HUDEP-2 (cell line): ENCODE results near the gene SAXO1.
"Not testable (repeated sequence)": the region's sequence is repeated elsewhere in the genome, so short reads cannot be mapped to it uniquely, and the experiment has no call there.

Experiments
- DNase-seq, 76 experiments: peaks; one replicate each; lab custom pipeline; 2025; ENCODE audit not compliant: unreplicated experiment in 76 of 76; lab: John Stamatoyannopoulos, UW

SAXO1 gene

DNA sequence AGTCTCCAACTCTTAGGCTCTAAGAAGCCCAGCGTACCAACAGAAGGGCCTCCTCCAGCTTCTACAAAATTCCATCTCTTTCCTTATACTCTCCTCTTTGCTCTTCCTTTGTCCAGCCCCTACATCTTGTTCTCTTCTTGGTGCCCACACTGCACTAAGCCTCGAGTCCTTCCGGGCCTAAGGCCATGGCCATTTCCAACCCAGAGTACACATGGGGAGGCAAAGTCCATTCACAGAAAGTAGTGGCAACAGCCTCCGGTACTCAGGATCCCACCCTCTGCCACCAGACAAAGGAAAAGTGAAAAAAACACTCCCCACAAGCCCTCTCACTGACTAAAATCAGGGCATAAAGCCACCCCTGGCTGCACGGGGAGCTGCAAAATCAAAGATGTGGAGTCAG, 60.3 kb downstream of the SAXO1 start:
- DNase-seq, result no peak

DNA sequence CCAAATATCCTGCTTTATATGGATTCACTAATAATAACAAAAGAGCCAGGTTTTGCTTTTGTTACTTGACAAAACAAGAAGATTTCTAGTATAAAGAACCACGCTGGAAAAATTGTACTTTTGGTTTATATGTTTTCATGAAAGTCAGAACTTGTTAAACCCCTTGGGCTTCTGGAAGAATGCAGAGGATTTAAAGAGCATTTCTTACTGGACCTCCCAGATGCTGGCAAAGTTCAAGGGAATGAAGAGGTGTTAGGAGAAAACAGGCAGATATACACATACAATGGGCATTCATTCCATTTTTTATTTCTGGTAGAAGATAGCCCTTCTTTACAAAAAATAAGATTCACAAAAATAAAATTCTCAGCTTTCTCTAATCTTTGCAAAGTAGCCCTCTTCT, 61.1 kb downstream of the SAXO1 start:
- no peak for DNase-seq

DNA sequence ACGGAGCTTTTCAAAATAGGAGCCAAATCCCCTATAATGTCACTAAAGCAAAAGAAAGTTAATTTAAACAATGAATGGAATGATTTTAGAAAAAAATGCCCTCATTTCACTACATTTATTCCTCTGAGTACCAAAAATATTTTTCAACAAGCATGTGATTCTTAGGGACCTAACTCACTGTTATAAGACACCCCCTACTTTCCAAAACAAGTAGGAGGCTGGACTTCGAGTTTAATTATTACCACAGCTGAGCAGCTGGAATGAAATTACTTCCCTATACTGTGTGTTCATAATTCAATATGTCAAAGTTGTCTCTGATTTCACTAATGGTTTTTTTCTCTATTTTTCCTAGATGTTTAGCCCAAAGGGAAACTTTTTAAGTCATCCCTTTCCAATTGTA, 61.6 kb downstream of the SAXO1 start:
- no peak for DNase-seq

DNA sequence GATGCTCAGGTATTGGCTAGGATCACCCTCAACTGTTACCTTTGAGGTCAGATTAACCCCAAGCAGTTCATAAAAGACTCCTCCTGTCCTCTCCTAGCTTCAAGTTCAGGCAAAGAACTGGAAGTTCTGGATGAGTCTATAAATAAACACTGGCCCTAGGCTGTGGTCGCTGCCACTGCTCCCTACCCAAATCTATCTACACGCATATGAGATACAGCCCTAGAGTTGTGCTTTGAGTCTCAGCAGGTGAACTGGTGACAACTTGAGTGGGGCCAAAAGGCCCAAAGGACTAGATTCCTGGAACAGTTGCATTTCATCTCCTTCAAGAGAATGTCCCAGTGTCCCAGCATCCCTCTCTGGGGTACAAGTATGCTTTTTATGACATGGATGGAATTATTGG, 62.6 kb downstream of the SAXO1 start:
- DNase-seq, result no peak

DNA sequence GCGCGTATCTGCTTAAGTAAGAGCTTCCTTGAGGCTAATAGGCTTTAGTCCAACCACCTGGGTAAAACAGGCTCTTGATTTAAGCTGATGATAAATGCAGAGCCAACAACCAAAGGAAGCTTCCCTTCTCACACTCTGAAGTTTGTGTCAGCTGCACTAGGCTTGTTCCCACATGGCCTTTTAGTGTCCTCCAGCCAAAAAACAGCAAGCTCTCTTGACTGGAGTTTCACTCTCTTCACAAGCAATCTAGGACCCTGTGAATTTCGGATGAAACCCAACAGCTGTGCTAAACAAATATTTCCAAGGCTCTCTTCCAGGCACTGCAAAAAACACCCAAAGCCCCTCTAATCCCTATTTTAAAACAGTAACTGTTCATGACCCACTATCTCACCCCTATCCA, 63.9 kb downstream of the SAXO1 start:
- no peak for DNase-seq

DNA sequence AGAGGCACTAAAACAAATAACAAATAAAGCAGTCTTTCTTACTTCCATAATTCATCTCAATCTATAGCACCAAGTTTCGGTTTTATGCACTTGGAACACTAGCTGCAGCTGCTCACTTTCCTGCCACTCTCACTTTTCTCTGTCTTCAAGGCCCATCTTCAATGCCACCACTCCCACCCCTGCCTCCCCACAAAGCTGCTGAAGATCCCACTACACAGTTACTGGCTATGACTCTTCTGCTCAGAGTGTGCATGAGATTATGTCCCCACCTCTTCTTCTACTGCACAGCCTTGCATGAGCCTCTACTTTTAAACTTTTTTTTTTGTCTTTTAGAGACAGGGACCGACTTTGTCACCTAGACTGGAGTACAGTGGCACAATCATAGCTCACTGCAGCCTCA, 77.4 kb downstream of the SAXO1 start:
- no peak for DNase-seq

DNA sequence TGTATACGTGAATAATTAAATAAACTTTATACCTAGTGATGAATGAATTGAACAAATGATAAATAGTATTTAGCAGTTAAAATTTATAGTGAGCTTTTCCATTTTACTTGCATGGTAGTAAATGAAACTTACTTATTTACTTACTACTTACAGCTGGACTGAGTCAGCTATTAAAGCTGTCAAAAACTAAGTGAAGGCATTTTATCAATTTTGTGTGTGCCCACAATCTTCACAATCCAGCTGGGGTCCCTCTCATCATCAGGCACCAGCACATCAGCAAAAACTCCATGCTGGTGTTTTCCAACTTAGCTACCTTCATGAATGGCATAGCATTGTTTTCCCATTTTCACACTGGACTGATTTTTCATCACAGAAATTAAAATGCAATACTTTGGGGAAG, 81.1 kb downstream of the SAXO1 start:
- no peak for DNase-seq

DNA sequence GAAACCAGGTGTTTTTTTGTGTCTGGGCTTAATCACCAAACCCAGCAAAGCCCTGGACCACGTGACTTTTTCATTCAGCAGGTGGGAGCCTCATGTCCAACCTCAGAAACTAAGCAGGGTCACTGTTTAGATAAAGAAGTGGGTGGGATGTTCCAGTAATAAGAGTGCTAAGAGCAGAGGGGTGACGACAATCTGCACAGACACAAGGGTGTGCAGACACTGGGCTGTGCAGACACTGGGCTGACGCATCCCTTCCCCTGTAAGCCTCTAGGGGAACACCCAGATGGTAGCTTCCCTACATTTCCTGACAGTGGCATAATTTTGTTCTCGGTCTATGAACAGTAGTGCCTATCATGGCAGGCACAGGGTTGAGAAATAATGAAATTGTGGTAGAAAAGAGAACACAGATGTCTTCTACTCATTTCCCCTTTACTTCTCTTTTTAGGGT, 85.1 kb downstream of the SAXO1 start:
- DNase-seq, result no peak

DNA sequence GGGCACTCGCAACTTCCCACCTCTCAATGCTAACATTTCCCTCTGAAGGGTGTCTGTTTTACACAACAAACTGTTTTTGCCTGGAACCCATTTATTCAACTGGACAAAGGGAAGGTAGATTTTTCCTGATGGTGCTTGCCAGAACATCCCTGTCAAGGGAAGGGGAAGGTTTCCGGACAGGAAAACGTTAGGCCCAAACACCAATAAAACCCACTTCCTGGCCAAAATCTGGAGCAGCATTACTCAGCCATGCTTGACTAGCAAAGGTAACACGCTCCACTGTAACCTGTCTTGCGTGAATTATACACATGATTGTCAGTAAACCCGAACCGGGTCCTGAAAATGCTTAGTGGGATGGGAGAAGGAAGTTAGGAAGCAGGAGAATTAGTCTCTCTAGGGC, 90.2 kb downstream of the SAXO1 start:
- no peak for DNase-seq

DNA sequence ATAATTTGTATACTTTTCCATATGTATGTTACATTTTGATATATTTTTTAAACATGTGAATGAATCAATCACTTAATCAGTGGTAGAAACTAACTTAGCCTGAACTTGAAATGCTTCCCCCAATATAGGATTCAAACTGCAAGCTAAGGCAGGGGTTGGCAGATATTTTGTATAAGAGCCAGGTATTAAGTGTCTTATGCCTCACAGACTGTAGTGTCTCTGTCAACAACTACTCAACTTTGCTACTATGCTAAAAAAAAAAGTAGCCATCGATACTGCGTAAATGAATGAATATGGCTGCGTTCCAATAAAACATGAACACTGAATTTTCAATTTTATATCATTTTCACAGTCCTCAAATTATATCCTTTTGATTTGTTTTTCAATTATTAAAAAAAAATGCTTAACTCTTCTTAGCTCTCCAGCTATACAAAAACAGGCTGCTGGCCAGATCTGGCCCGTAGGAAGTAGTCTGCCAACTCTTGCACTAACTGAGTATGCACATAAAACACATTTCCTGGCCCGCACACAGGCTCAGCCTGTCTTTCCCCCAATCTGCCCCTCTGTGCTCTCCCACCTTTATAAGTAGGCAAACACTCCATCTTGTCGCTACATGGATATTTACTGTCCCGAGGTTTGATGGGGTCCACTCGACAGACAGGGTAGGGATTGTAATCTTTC, 91.8 kb downstream of the SAXO1 start:
- DNase-seq, result no peak

DNA sequence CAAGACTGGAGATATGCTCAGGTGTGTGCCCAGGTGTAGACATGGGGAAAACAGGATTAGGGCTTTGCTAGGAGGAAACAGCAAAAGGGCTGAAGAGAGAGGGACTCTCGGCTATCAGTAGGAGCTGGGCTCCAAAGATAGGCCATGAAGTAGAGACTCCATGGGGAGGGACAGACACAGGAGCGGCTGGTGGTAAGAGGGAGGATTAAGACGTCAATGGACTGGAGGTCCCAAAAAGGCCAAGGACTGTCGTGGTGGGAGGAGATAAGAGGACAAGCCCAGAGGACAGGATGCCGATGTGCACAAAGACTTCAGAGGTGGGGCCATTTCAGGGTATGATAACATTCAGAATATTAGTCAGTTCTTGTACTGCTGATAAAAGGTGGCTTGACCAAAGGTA, 93.1 kb downstream of the SAXO1 start:
- no peak for DNase-seq

DNA sequence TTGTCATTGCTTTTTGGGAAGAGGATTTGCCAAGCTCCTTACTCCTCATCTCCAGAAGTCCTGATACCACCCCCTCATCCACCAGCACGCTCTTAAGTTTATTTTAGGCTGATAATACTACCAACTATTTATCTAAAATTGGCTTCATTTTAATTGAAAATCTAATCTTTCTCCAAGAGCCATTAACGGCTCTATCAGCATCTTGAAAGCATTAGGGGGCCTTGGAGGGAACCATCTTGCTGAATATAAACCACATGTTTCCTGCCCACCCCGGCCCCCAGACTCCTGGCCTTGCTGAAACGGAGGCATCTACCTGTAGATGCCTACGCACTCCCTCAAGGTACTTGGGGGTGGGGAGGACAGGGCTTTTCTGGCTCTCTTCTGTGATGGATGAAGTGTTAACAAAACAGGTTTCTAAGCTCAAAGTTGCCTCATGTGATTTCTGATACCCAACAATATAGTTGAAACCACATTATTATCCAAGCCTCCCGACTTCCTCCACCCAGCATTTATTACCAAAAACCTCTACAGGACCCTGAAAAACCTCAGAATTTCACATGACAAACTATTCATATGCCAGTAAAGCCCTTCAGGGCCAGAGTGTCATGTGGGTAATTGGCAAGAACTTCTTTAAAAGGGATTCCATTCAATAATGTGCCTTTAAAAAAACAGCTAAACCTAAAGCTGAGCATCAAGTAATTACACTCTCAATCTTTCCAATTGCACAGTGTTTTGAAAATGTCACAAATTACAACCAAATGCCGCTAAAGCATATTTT, 96.7 kb downstream of the SAXO1 start:
- no peak for DNase-seq

DNA sequence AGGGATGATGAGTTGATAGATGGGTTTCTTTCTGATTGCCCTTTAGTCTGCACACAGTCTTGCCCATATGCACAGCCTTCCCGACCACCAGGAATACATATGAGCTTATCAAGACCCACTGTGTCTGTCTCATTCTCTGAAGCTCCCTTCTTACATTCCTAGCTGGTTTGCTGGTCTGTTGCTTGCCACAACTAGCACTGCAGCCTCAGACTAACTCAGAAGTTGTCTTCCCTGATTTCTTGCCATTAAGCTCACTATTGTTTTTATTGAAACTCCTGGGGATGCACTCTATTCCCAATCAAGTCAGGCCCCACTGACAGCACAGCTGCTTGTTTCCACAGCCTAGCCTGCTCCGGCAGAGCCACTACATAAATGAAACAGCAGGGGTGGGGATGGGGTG, 97.5 kb downstream of the SAXO1 start:
- no peak for DNase-seq

DNA sequence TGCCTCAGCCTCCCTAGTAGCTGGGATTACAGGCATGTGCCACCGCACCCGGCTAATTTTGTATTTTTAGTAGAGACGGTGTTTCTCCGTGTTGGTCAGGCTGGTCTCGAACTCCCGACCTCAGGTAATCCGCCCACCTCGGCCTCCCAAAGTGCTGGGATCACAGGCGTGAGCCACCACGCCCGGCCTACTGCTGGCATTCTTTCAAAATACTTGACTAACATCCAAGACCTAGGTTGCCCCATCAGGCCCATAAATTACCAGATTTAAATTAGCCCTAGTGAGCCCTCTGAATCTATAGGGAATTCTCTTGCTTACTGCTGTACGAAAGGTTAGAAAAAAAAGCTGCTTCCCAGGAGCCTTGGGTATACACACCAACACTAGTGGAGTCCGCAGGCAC, 102.4 kb downstream of the SAXO1 start:
- DNase-seq, result not testable (repeated sequence)

DNA sequence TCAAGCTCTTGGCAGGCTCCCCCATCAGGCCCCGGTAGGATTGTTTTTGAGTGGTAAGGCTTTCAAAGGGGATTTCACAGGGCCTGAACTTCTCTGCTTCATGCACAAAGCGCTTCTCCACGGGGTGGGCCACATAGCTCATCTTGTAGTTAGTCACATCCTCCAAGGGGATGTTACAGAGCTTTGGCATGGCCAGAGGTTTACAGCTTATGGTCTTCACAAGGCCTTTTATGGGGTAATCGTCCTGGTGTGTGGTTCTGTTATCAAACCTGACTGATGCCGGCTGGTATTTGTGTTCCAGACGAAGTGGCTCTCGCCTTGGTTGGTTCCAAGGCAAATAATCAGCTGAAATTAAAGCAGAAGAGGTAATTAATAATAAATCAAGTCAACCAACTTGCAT, 104.3 kb downstream of the SAXO1 start:
- no peak for DNase-seq

DNA sequence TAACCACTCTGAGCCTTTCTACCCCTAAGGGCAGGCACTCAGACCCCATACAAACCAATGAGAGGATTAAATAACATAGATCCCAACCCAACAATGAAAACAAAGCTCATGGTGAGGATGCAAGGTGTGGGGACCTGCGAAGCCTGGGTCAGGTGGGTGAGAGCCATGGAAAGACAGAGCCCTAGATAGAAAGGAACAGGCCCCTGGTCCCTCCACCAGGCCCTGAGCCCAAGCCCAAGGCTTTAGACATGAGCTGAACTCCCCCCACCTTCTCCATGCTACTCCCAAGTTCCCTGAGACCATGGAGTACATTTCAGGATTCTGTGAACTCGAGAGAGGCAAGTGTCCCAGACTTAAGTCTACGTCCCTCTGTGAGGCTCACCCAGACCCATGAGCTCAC, 106.5 kb downstream of the SAXO1 start:
- no peak for DNase-seq

DNA sequence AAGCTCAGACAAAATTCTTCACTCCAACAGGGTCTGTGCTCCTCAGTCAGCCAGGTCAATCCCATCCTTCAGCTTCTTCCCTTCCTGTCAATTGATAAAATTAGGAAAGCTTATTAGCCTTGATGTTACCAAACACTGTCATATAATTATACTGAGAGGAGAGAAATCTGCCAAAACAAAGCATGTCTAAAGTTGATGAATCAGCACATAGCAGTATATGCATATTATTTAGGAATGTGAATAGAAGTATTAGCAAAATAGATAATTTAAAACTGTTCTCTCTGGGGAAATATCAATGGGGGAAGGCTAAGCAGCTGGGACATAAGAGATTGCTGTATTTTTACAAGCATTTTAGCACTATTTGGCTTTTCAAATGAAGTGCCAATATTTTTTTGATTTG, 107.1 kb downstream of the SAXO1 start:
- no peak for DNase-seq

DNA sequence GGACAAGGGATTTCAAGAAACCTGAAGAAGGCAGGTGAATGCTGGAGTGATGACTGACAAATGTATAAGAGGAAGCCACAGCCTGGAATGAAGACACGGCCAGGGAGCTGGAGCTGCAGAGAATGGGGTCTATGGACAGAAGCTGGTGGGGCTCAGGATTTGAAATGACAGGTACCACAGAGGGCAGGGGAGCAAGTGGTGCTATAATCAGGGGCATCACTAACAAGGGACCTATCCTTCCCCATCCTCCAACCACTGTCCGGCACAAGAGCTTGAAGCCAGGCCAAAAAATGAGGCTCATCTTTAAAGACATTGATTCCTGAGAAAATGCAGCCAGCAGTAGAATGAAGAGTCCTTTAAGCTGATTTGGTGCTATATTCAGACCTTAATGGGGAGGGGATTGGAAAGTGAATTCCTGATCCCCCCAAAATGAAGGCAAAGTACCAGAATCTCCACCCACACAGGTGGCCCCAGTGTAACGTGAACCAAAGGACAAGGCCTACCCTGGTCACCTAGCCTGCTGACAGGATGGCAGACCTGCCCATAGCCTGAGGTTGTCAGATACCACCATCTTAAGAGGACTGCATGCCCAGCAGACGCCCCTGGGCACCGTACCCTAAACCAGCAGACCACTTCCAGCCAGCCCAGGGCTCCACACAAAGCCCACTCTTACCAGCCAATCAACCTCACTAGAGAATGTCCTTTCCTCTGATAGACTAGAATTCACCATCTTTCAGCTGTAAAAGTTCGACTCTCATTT, 109.2 kb downstream of the SAXO1 start:
- no peak for DNase-seq

DNA sequence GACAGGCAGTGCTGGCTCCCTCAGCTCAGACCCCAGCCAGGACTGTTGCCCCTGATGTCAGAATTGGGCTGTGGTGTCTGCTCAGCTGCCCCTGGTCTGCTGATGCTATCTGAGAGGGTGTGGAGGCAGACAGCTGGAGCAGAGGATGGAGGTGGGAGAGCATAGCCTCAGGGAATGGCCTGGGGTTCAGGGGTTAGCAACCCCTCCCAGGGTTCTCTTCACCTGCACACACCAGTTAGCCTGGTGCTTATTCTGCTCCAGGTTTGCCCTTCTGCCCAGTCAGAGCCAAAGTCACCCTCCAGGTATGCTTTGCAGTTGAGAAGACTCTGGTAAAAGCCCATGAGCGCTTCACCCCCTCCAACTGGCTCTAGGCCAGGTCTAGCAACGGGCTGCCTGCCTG, 109.8 kb downstream of the SAXO1 start:
- DNase-seq, result no peak

DNA sequence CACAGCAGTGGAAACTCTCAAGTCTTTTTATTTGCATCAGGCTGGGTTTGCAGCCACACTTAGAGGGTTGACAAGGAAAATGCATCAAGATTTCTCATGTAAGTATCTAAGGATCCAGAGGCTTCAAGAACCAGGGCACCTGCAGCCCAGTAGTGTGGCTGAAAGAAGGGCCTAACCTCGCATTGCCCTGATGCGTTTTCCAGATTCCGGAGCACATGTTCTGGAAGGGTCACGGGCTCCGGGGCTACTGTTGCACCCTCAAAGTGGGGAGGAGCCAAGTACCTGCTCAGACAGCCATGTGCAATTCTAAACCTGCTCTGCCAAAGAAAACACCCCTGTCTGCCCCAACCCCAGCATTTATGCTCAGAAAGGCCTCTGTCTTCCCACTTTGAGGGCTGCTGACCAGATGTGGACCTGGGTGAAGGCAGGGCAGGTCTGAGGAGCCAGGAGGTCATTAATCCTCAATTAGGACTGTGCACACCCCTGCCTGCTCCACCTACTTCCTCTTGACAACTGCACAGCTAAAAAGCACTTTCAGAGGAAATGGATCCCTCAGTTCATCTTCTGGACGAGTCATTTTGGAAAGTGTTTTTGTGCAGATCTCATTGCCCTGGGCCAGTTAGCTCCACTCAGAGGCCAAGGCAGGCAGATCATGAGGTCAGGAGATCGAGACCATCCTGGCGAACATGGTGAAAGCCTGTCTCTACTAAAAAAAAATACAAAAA, 110.7 kb downstream of the SAXO1 start:
- DNase-seq, result no peak
